GM21576 (cell line): ENCODE results near the gene CAMKMT.
"Not testable (repeated sequence)": the region's sequence is repeated elsewhere in the genome, so short reads cannot be mapped to it uniquely, and the experiment has no call there.

Experiments
- ATAC-seq: cut with Tn5 transposase; IDR thresholded peaks from one replicate; pipeline ENCODE4 v1.9.1; 2021; ENCODE audit warnings: mild to moderate bottlenecking, moderate library complexity; ENCODE audit not compliant: unreplicated experiment

Gene CAMKMT

GRCh38 chr2:44358503-44358902, 3.2 kb upstream of the CAMKMT start:
- no peak for ATAC-seq

GRCh38 chr2:44360749-44361329, 908 bp upstream of the CAMKMT start:
- peak; percentile 9 for ATAC-seq

DNA sequence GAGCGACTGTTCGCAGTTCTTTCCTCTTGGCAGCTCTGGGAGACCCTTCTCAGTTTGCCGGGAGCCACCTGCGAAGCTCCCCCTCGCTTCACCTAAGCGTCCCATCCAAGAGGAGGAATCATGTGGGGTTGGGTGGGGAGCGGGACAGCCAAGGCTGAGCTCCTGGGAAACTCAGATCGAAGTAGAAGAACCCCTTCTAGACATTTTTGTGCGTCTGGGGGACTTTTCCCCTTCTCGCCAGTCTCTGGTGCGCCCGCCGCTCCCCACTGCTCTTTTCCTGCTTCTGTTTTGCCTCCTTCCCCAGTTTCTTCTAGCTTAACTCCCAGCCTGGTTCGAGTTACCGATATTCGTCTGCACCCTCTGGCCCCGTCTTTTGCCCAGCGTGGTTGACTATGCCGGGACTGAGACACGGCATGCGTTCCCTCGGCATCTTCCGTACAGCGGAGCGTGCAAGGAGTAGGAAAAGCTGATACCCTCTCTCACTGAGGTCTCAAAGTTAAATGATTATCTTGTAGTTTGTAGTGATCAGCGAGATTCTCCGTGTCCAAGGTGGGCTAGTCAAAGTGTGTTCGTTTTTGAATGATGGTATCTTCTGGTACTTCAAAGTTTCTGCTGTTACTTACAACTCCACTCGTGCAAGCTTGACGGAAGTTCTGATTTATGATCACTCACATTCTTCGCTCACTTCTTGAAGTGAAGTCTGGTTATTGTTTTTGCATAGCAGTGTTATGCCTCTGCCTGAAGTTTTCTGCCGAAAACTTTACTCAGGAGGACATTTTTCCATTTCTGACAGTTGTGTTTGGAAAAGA, 664 bp downstream of the CAMKMT start:
- peak; percentile 21 for ATAC-seq

GRCh38 chr2:44364604-44365003, 2.9 kb downstream of the CAMKMT start:
- no peak for ATAC-seq

DNA sequence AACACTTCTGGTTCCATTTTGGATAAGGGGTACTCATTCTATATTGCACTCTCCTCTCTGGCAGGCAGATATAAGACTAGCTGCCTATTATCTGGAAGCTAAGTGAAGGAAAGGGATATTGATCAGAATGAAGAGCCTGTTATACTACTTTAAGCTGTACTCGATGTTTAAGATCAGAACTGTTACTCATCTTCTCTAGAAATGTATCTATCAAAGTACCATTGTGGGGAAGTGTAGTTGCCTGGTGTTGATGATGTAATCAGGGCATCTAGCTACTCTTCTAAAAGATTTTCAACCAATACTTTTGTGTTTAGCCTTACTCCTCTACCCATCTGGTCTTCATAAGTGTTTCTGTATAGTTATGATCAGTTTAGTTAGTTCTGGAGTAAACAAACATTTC, 5.8 kb downstream of the CAMKMT start:
- no peak for ATAC-seq

DNA sequence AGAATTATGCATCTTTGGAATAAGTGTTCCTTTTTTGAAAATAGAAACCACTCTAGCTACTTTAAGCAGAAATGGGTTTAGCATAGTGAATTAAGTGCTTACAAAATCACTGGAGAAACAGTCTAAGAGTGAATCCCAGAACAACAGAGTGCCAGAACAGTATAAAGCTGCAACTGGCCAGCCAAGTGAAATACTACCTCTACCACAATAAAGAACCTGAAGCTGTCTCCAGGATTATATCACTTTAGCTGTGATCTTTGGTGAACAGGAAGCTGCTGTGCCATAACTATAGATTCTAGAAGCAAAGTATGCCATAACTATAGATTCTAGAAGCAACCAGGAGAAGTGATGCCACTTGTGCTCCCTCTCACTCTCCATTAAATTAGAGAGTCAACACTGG, 7.6 kb downstream of the CAMKMT start:
- ATAC-seq: no peak

GRCh38 chr2:44371445-44371844, 9.7 kb downstream of the CAMKMT start:
- no peak for ATAC-seq

- ATAC-seq: no peak
Measured at GRCh38 chr2:44372246-44372645, 10.5 kb downstream of the CAMKMT start.

DNA sequence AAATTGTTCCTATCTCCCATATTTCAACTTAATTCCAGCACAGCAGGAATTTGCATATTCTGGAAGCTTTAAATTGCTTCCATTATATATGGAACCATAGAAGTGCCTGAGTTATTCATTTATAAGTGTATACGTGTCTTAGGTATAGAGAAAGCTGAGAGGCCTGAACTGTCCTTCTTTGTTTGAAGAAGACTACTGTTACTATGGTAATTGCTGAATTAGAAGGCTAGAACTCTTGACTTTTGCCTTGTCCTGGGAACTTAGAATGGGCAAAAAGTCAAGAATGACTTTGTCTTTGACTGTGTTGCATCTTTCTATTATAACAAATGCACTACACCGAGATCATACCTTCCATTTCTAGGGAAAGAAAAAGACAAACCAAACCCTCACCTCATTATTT, 15.7 kb downstream of the CAMKMT start:
- no peak for ATAC-seq

GRCh38 chr2:44385226-44385625, 23.5 kb downstream of the CAMKMT start:
- not testable (repeated sequence) for ATAC-seq

DNA sequence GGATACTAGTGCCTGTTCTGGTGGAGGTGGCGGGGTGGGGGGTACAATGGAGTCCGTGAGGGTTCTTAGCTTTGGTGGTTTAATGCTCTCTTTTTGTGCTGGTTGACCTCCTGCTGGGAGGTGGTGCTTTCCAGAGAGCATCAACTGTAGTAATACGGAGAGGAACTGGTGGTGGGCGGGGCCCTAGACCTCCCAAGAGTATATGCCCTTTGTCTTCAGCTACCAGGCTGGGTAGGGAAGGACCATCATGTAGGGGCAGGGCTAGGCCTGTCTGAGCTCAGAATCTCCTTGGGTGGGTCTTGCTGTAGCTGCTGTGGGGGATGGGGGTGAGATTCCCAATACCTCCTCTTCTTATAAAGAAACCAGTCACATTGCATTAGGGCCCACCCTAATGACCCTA, 27.1 kb downstream of the CAMKMT start:
- no peak for ATAC-seq

DNA sequence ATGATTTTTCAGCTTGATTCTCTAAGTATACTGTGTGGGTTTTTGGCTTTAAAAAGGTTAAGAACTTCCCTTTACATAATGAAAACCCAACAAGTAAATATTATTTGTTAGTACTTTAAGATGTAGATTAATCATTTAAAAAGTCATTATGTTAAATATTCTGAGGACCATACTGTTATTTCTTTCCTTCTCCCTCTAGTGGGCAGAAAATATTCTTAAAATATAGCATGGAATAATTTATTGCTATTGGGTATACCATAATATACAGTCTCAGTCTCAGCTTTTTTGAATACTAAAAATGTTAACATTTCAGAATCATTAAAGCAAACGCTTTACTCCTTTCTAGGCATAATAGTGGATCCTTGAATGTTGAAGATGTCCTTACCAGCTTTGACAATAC, 28.1 kb downstream of the CAMKMT start:
- ATAC-seq: no peak

DNA sequence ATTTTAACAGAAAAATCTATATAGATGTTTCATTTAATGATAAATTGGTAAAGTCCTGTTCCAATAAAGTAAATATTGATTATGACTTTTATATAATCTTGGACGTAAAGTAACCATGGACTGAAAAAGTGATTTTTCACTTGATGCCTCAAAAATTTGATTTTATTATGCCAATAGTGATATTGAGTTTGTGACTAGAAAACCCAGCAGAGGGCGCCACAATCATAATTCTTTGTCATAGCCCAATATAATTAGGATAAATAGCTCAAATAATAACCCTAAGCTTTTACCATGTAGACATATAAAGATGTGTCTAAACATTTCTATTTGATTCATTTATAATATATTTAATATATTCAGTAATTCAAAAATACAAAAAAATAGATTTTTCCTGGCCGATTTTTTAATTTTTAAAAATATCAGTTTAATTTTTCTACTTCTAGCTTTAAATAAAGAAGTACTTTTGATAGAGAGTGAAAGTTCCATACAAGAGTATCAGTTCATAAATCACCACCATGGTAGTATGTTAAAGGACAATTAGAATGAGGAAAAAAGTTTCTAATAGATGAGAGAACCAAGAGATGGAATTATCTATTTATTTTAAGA, 30.7 kb downstream of the CAMKMT start:
- no peak for ATAC-seq

- no peak for ATAC-seq
Measured at GRCh38 chr2:44397447-44398175, 35.9 kb downstream of the CAMKMT start.

- ATAC-seq: no peak
Measured at GRCh38 chr2:44398243-44398897, 36.6 kb downstream of the CAMKMT start.

GRCh38 chr2:44420725-44421124, 59.0 kb downstream of the CAMKMT start:
- ATAC-seq: no peak

DNA sequence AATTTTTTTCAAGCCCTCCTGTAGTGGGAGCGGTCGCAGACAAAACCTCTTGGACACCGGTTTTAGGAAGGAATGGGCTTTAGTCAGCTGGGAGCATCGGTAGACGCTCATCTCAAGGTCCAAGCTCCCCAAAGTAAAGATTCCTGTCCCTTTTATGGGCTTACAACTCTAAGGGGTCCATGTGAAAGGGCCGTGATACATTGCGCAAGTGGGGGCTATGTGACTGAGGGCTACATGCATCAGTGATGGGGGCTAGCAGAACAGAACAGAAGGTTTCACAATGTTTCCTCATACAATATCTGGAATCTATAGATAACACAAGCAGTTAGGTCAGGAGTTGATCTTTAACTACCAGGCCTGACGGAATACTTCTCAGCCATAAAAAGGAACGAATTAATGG, 62.5 kb downstream of the CAMKMT start:
- ATAC-seq: no peak

DNA sequence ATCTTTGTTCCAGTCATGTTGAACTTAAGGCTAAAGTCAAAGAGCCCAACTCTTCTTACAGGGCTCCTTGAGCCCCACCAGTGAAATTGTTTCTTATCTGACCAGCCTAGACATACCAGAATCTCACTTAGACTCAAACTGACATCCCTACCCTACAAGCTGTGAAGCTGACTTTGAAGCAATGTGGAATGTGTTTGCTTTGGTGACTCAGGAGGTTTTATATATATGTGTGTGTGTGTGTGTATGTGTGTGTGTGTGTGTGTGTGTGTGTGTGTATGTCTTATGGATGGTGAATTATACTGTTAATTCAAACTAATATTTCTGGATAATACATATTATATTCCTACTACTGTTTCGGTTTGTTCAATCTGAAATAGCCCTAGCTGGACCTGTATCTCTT, 67.3 kb downstream of the CAMKMT start:
- ATAC-seq: no peak

GRCh38 chr2:44430342-44430741, 68.6 kb downstream of the CAMKMT start:
- ATAC-seq: no peak

- no peak for ATAC-seq
Measured at GRCh38 chr2:44433895-44434294, 72.1 kb downstream of the CAMKMT start.

DNA sequence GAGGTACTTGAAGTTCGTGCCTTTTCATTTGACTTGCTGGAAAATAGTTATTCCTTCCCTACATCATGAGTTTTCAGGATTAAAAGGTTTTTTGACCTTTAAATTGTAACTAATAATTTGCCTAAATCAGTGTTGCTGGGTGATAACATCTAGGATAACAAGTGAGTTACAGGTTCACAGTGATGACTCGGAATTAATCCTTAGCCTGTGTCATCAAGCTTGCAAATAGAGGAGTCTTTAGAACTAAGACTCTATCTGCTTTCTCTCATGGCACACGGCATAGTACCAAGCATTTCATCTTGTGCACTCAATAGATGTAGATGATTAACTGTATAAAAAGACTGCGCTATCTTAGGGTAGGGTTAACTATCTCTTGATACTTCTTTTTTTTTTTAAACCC, 79.5 kb downstream of the CAMKMT start:
- no peak for ATAC-seq
